Left kidney (tissue), 2 donors: ENCODE measurements around the gene BMAL1. TPM values are rescaled to one million over a fixed set of nuclear protein-coding genes. Genes with fewer than 3 reads are reported as not detected.
A peak's percentile ranks its signal among the peaks of the same experiment; 100 is the strongest.
"Not testable (repeated sequence)": the region's sequence is repeated elsewhere in the genome, so short reads cannot be mapped to it uniquely, and the experiment has no call there.

ENCODE experiments used
- DNase-seq: peaks from one replicate; pipeline ENCODE4 v3.0.0-alpha.2; 2013
- polyA plus RNA-seq: library from polyadenylated mRNA; unstranded; fragments of 120-200 nt; gene quantifications from one replicate; pipeline ENCODE4 v1.2.1, GENCODE V29; 2013; ENCODE audit not compliant: insufficient read length

Gene BMAL1
- polyA plus RNA-seq, 1 donor = 13.7 TPM

- DNase-seq = no peak
Measured at GRCh38 chr11:13382751-13383150, 105.2 kb downstream of the BMAL1 start.

GRCh38 chr11:13384908-13385640 lies 107.5 kb downstream of the BMAL1 start:
- DNase-seq = peak; percentile 57

DNA sequence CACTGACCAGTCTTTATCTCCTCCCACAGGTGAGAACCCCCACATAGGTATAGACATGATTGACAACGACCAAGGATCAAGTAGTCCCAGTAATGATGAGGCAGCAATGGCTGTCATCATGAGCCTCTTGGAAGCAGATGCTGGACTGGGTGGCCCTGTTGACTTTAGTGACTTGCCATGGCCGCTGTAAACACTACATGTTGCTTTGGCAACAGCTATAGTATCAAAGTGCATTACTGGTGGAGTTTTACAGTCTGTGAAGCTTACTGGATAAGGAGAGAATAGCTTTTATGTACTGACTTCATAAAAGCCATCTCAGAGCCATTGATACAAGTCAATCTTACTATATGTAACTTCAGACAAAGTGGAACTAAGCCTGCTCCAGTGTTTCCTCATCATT lies 109.0 kb downstream of the BMAL1 start:
- no peak for DNase-seq

- DNase-seq = no peak
Measured at GRCh38 chr11:13388741-13389140, 111.2 kb downstream of the BMAL1 start.

- DNase-seq = no peak
Measured at GRCh38 chr11:13391217-13391616, 113.6 kb downstream of the BMAL1 start.

- DNase-seq = not testable (repeated sequence)
Measured at GRCh38 chr11:13398335-13398734, 120.7 kb downstream of the BMAL1 start.

DNA sequence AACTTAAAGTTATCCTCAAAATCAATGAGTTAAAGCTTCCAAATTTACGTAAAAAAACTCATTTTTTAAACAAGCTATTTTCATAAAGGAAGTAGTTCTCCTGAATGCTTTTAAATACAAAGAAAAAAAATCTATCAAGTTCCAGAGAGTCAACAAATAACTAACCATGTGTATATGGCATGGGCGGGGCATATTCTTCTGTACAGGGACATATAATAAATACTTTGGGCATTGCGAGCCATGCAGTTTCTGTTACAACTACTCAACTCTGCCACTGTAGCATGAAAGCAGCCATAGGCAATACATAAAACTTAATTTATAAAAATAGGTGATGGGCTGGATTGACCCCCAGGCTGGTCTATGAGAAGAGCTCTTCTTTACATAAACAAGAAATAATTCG lies 127.6 kb downstream of the BMAL1 start:
- DNase-seq = no peak

- DNase-seq = no peak
Measured at GRCh38 chr11:13415201-13415600, 137.6 kb downstream of the BMAL1 start.

- DNase-seq = no peak
Measured at GRCh38 chr11:13421561-13421960, 144.0 kb downstream of the BMAL1 start.

GRCh38 chr11:13423372-13423771 lies 145.8 kb downstream of the BMAL1 start:
- DNase-seq = no peak

GRCh38 chr11:13427440-13427839 lies 149.8 kb downstream of the BMAL1 start:
- no peak for DNase-seq

DNA sequence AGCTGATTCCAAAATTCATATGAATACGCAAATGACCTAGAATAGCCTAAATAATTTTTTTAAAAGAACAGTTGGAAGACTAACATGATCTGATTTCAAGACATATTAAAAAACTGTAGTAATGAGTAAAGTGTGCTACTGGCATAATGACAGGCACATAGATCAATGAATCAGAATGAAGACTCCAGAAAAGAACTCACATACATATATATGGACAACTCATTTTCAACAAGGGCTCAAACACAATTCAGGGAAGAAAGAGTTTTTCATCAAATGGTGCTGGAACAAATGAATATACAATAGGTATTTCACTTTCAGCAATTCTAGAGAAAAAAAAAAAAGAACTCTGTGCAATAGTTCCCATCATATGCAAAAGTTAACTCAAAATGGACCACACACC lies 151.7 kb downstream of the BMAL1 start:
- DNase-seq = no peak

GRCh38 chr11:13429836-13430235 lies 152.2 kb downstream of the BMAL1 start:
- no peak for DNase-seq

DNA sequence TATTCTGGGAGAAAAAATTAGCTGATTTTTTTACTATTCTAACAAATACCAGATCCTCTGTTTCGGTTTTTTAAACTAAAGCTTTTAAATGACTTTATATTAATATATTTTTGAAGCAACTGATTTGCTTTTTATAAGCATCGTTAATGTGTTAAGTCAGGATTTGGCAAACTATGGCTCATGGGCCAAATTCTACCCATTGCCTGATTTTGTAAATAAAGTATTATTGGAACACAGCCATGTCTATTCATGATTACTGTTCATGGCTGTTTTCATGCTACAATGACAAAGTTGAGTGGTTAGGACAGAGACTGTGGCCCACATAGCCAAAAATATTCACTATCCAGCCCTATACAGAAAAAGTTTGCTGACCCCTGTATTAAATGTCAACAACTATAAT lies 155.8 kb downstream of the BMAL1 start:
- no peak for DNase-seq

- no peak for DNase-seq
Measured at GRCh38 chr11:13434247-13435205, 156.9 kb downstream of the BMAL1 start.

- DNase-seq = not testable (repeated sequence)
Measured at GRCh38 chr11:13436836-13437235, 159.2 kb downstream of the BMAL1 start.

Other genes with a start within 250 kb of the BMAL1 start
- 36.1 TPM for gene BTBD10, start 185.4 kb downstream of the BMAL1 start, polyA plus RNA-seq
- gene PTH, start 218.2 kb downstream of the BMAL1 start, polyA plus RNA-seq = not detected